GM18873 (cell line): ENCODE results near the gene FOXN3.
"Not testable (repeated sequence)": the region's sequence is repeated elsewhere in the genome, so short reads cannot be mapped to it uniquely, and the experiment has no call there.

Experiments used
- ATAC-seq: cut with Tn5 transposase; IDR thresholded peaks from one replicate; pipeline ENCODE4 v1.9.1; 2021; ENCODE audit warnings: mild to moderate bottlenecking, moderate library complexity, moderate number of reproducible peaks; ENCODE audit not compliant: unreplicated experiment, low FRiP score

Gene FOXN3

DNA sequence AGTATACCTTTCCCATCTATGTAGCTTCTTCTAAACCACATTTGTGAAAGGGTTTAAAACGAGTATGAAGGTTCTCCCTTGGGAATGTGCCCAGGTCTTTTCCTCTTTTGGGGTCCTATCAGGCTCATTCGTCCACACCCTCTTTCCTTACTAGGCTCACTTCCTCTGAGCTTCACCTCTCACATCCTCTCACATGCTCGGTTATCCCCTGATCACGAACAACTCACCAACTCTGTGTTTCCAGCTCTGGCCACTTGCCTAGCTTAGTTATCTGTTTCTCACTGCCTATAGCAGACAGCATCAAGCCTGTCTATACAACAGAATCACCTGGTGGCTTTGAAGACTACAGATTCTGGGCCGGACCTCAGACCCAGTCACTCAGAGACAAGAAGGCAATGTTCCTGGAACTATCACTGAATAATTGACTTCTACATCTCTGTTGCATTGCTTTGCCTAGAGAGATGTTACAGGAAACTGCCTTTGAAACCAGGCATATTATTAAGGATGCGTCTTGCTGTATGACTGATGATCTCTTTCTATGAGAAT lies 158.2 kb downstream of the FOXN3 start:
- ATAC-seq, result no peak

DNA sequence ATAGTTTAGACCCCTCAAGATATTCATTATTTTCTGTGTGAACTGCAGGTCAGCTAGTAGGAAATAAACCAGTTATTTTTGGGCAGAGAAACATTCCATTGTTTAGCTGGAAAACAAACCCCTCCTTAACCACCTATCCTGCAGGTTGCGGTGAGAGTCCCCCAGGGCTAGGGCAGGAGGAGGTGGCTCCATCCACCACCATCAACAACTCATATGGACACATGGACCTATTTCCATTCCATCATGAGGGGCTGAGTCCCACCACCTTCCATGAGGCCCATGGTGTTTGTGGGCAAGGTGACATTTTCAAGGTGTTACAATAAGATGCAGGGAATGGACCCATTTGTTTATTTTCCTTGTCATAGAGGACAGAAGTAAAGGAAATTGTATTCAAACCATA lies 160.1 kb downstream of the FOXN3 start:
- no peak for ATAC-seq

DNA sequence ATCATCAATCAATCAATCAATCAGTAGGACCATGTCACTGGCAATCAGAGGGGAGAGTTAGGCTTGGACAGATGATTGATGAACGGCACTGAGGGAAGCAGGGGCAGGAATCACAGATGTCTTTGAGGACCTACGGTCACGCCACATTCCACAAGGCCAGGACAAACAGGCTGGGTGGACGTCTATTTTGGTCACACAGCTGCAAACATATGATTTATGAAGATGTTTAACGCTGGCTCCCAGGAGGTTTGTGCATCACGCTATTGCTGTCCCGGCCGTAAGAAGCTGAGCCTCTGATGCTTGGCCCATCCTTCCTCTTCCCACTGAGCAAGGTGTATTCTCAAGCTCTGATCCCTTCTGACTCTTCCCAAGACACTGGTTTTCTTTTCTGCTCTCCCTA lies 160.8 kb downstream of the FOXN3 start:
- ATAC-seq, result no peak

DNA sequence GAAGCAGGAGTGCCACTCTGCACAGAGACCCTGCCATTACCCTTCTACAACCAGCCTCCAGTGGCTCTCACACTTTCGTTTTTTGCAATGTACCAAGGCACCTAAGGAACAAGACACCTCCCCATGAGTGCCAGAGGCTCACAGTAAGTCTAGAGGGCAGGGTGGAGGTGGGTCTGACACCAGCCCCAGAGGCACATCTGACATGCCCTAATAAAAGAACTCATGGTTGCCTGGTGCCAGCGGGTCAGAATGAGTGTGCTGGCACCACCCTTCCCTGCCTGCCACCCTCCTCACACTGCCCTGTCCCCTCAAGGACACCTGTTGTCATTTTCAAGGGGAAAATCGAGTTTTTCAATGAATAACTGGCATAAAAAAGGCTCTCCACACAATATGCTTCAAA lies 161.2 kb downstream of the FOXN3 start:
- no peak for ATAC-seq

DNA sequence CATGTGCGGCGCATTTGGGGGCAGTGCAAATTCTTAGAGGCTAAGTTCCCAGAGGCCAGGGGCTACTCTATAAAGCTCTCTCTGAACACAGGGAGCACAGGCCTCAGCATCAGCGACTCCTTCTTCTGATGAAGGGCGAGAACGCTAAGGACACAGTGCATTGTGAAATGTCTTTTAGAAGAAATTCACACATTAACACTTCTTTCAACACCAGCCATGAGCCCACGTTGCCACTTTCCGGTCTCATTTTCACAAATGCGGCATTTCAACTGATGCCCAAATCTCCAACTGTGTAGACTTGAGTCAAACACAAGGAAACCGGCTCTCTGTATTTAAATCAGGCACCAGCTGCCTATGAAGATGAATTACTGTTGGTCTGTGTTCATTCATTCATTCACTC lies 162.0 kb downstream of the FOXN3 start:
- no peak for ATAC-seq

DNA sequence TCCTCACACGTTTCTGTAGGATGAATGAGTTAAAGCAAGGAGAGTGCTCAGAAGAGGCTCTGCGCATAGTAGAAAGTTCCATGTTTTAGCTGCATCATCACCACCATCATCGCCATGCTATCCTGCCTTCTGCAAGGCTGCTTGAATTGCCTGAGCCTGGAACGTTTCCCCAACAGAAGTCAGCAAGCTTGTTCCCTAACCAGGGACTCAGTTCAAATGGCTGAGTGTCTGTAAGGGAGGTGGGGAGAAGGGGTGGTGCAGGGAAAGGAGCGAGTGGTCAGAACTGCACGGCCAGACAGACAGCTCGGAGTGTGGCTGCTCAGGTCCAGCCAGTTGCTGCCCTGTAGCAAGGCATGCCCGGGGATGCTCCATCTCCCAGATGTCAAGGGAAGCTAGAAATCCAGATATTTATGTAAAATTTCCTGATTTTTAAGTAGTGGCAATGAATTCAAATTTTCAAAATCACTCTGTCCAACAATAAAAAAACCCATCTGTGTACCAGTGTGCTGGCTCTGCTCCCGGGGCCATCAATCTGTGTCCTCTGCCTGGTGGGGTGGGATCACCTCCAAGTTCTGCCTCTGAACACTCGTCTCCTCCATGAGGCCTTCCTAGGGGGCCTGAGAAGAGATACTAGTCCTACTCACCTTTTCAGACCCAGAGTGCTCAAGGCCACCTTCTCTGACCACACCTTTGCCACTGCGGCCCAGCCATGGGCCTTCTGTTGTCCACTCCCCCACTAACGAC lies 162.7 kb downstream of the FOXN3 start:
- ATAC-seq, result no peak

DNA sequence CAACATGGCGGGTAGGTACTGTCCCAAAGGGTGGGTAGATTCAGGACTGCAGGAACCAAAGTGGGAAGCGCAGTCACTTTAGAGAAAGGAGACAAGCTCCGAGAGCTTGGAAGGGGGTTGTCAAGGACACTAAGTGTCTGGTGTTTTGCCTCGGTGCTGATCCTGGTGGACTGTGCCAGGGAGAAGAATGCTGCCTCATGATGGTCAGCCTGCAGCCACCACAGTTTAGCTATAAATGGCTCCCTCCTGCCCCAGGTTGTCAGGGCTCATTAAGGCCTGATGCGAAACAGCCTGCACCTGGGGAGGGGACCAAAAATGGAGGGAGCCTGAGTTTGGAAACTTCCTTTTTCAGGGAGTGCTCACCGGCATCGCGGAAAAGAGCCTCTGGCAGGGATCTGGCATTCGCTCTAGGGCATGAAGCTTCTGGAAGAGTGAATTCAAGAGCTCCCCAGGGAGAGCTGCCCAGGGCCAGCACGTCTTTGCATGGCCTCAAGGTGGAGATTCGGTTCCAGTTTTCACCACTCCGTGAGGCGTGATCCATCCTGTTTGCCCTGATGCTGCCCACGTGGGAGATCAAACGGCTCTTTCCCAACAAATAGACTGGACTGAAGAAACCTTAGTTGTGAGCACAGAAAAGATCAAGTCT lies 164.0 kb downstream of the FOXN3 start:
- no peak for ATAC-seq

DNA sequence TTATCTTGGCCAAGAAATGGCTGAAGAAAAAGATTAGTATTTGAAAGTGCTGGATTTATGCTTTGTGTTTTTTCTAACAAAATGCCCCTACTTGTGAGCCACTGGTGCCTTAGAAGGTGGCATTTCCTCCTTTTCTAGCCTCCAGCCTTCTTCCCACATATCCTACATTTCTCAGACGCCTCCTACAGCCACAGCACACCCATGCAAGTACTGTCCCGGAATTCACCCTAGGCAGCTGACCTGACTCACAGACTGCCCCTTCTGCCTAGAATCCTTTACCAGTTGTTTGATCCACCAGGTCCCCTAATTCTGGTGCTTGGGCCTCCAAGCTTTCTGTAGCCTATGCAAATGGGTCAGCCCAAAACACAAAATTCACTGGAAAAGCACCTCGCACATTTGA lies 166.0 kb downstream of the FOXN3 start:
- ATAC-seq, result no peak

DNA sequence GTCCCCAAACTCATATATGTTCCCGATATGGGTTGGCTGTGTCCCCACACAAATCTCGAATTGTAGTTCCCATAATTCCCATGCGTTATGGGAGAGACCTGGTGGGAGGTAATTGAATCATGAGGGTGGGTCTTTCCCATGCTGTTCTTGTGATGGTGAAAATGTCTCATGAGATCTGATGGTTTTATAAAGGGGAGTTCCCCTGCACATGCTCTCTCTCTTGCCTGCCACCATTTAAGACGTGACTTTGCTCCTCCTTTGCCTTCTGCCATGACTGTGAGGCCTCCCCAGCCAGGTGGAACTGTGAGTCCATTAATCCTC lies 166.4 kb downstream of the FOXN3 start:
- ATAC-seq, result not testable (repeated sequence)

DNA sequence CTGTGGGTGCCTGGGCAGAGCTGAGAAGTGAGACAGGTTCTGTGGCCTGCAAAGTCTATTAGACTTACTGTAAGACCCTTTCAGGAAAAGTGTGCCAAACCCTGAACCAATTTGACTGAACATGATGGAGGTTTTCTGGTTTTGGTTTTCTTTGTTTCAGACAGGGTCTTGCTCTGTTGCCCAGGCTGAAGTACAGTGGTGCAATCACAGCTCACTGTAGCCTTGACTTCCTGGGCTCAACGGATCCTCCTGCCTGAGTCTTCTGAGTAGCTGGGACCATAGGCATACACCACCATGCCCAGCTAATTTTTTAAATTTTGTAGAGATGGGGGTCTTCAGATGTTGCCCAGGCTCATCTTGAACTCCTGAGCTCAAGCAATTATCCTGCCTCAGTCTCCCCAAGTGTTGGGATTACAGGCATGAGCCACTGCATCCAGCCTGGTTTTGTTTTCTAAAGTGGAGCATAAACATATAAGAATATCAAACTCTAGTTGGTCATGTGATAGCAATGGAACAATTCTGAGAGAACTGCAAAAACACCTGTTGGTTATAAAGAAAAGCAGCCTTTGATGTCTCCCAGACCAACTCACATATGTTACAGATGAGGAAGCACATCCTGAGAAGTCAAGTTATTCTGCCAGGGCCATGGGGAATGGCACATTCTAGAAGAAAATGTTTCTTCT lies 166.9 kb downstream of the FOXN3 start:
- no peak for ATAC-seq

DNA sequence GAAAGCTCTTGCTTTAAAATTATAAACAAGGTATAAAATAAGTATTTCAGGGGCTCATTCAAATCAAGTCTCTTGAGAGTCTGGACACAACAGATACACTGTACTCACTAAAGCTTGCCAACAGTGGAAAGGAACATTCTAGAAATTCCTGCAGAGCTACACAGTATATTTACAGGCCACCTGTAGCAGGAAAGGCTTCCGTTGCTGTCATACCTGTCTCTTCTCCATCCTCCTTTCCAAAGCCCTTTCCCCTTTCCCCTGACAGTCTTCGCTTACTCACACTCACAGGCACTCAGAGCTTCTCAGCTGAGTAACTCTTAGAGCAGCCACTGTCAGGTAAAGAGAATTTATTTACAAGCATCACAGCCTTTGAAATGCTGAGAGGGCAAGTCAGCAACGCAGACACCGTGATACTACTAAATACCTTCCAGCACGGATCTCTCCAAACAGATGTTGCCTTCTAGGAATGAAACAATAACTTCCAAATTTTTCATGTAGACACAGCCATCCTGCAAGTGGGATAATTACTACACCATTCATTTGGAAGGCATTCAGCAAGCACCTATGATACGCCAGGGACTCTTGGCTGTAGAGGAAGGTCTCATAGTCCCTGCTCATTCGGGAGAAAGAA lies 167.9 kb downstream of the FOXN3 start:
- ATAC-seq, result no peak

DNA sequence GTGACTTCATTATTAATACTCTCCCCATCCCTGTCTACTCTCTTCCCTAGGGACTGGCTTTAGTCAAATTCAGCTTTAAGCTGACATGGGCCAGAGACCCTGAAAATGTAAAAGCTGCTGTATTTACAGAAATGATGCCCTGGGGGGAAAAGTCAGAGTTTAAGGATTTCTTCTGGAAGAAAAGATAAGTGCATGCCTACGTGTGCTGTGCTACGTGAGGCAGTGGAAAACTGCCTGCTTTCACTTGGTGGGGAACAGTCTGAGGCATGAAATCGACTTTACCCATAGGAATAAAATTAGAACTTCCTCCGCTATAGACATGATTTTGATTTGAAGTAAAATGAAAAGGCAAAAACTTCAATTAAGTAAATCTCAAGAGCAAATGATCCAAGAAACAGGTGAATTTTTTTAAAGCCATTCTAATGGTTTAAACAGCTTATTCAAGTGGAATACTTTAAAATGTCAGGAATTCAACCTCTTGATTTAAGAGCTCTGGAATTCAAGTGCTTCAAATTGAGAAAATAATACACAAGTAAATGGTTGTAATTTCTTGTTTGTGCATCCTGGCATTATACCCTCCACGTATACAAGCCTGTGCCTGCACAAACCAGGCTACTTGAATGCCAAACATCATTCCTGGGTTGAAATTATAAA lies 168.5 kb downstream of the FOXN3 start:
- no peak for ATAC-seq

DNA sequence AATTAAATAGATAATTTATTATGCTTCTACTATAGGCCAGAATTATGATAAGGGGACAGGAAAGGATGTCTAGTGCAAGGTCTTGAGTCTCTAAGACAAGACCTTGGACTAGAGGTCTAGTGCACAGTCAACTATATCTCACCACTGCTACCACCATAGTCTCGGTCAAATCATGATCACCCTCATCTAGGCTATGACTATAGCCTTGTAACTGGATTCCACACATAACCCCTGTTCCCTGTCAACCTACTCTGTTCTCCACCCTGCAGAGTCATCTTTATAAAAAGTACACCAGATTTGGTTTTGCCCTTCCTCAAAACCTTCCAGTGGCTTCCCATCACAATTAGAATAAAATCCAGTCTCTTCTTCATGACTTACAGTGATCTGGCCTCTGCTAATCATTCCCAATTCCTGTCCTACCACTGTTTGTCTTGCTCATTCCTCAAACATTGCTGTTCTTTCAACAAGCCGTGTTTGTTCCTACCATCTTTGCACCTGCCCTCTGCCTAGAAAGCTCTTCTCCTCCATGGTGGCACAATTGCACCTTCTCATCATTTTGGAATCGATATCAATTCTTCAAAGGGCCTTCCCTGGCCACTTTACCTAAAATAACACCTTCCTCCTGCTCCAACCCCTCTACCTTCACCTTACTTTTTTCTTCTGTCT lies 169.4 kb downstream of the FOXN3 start:
- ATAC-seq, result no peak

DNA sequence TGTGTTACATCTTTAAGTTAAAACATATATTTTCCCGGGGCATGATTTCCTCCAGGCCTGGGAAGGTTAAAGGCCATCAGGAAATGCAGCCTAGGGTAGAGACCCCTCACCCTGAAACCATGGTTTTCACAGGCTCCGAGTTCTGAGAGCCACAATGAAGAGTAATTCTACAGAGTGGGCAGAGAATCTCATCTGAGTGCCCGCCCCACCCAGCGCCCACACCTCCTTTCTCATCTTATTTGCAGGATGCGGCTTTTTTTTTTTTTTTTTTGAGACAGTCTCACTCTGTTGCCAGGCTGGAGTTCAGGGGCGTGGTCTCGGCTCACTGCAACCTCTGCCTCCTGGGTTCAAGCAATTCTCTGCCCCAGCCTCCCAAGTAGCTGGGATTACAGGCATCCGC lies 170.7 kb downstream of the FOXN3 start:
- ATAC-seq, result no peak

DNA sequence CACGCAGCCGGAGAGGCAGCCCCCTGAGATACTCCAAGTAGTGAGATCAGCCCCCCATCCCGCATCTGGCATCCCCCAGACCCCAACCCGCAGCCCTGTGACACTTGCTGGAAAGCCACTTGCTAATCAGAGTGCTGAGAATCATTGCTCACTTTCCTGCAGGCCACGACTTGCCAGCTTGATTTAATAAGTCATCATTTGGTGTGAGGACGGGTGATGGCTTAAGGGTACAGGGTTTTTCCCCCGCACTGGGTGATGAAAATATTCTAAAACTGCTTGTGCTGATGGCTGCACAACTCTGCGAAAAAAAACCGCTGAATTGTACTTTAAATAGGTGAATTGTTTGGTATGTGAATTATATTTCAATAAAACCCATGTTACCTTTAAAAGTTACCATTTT lies 171.2 kb downstream of the FOXN3 start:
- ATAC-seq, result no peak

DNA sequence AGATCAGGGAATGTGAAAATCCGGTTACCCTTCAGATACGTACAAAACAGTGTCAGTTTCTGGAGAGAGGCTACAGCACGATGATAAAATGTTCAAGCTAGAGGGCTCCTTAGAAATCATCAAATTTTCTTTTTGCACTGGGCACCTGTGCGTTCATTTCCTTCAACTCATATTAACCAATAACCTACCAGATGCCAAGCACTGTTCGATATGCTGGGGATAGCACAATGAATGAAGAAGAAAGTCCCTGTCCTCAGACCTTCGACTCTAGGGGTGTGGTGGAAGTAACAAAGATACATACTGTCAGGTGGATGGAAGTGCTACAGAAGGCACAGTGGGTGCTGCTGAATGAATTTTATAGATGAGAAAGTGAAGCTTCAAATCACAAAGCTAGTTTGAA lies 172.3 kb downstream of the FOXN3 start:
- ATAC-seq, result no peak

DNA sequence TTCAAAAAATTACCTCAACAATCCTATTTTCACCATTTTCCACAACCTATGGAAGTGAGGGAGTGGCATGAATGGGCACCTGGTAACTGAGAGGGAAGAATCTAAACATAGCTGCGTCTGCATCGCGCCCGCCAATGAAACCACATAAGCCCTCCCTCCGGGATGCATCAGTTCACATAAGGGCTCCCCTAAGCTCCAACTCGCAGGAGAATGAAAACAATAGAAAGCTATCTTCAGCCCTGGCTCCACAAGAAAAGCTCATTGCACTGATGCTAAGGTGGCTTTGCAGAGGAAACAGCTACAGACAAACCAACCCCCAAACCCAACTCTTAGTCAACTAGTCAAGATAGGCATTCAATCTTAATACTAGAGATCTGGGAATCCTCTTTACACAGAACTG lies 173.3 kb downstream of the FOXN3 start:
- no peak for ATAC-seq

DNA sequence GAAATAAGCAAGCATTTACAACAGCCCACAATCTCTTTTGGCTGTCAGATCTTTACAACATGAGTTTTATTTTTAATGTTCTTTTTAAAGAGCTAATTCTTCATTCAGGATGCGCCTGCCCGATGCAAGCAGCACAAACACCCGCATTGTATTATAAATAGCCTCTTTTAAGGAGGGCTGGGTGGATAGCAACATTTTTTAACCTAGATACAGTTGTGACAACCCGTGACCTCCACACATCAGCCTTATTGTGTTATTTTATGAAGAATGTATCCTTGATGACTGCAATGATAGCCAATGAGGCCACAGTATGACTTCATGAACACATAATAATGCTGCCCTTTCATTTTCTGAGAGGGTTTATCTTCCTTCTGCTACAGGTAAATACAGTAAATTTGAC lies 173.7 kb downstream of the FOXN3 start:
- no peak for ATAC-seq

DNA sequence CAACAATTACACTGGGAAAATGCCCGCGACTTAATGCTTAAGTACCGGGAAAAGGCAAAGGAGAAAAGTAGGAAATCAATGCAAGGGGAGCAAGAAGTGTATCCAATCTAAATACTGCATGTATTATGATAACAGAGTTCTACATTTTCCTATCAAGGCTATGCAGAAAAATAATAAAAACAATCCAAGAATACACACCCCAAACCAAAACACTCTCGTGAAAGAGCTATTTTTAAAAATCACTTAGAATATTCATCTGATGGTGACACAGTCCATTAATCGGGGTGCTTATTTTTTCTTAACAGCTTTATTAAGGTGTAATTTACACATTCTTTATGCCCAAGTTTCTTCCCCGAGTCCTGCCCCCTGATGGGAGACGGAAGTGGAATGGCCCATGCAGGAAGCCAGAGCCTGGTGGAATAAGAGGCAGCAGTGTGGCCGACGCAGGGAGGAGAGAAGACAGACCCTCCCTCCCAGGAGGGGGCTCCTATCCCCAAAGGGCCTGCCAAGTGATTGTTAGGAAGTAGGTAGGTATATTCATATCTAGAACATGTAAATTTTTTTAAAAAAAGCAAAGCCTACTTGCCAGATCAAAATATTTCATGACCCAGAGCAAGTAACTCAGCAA lies 174.3 kb downstream of the FOXN3 start:
- ATAC-seq, result no peak
